GM12891 (cell line): ENCODE measurements around the gene CRAMP1.
A peak's percentile ranks its signal among the peaks of the same experiment; 100 is the strongest.
"Not testable (repeated sequence)": the region's sequence is repeated elsewhere in the genome, so short reads cannot be mapped to it uniquely, and the experiment has no call there.

Experiments used
- DNase-seq: peaks from one replicate; pipeline ENCODE4 v3.0.0; 2011; ENCODE audit warnings: low spot score; ENCODE audit not compliant: insufficient read length
- FAIRE-seq: peaks from 2 replicates; lab custom pipeline; 2011; peaks lifted over from hg19 to GRCh38; lab: Jason Lieb, UNC
- PAX5 ChIP-seq: IDR thresholded peaks from 2 replicates; pipeline ENCODE4 v1.6.1; 2011; ENCODE audit warnings: low read length, moderate library complexity, mild to moderate bottlenecking; ENCODE audit not compliant: insufficient read depth, severe bottlenecking
- POLR2A ChIP-seq: IDR thresholded peaks from 2 replicates; pipeline ENCODE4 v1.6.1; 2011; ENCODE audit warnings: low read depth, low read length, control low read depth
- POLR2AphosphoS5 ChIP-seq: IDR thresholded peaks from 2 replicates; pipeline ENCODE4 v1.6.1; 2011; ENCODE audit warnings: low read depth, low read length, control low read depth
- POU2F2 ChIP-seq: IDR thresholded peaks from 2 replicates; pipeline ENCODE4 v1.6.1; 2011; ENCODE audit warnings: low read depth, mild to moderate bottlenecking, control low read depth, low read length, moderate library complexity
- SPI1 ChIP-seq: IDR thresholded peaks from 2 replicates; pipeline ENCODE4 v1.6.1; 2011; ENCODE audit warnings: low read depth, low read length, control low read depth
- TAF1 ChIP-seq: IDR thresholded peaks from 2 replicates; pipeline ENCODE4 v1.6.1; 2011; ENCODE audit warnings: low read depth, low read length, control low read depth

Gene CRAMP1

DNA sequence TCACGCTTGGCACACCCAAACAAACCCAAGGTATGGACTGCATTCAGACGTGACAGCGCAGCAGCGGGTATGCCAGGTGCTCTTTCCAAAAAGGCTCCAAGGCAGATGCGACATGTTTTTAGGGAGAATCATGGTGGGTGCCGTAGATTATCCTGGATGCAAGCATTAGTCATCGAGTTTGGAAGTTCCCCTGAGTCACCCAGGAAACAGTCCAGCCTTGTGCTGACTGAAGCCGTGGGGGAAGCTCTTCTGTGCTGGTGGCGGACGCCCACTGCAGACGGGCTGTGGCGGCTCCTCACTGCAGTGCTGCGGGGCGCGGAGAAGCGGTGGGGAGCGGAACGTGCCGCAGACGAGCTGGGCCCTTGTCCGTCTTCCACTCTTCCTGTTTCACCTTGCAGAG is 79.8 kb downstream of the CRAMP1 start:
- DNase-seq, result no peak
- TF ChIP-seq POU2F2, result no peak
- TF ChIP-seq PAX5, result no peak
- TF ChIP-seq SPI1, result no peak
- TF ChIP-seq TAF1, result no peak
- TF ChIP-seq POLR2A, result no peak
- no peak for FAIRE-seq

DNA sequence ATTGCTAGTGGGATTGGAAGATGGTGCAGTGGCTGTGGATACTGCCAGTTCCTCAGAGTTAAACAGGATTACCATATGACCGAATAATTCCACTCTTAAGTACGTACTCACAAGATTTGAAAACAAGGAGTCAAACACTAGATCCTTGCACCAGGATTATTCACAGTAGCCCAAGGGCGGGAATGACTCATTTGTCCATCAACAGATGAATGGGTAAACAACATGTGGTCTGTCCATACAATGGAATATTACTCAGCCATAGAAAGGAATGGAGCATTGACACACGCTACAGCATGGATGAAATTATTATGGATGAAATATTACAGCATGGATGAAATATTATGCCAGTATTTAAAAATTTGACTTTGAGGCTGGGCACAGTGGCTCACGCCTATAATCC is 84.7 kb downstream of the CRAMP1 start:
- DNase-seq (no peak), FAIRE-seq (no peak)
- TF ChIP-seq TAF1, result no peak
- TF ChIP-seq POU2F2, result no peak
- no peak for TF ChIP-seq PAX5
- TF ChIP-seq POLR2A, result no peak
- no peak for TF ChIP-seq SPI1
- TF ChIP-seq POLR2AphosphoS5, result no peak

DNA sequence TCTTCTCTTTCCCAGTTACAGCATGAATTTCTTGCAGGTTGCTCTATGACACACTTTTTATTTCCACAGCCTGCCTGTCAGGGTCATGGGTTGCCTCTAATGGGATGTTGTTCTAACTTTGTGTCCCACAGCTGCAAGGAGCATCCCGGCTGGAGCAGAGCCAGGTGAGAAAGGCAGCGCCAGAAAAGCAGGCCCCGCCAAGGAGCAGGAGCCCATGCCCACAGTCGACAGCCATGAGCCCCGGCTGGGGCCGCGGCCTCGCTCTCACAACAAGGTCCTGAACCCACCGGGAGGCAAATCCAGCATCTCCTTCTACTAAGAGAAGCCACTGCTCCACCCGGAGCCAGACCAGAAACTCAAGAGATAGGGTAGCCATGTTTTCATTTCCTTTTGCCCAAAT is 86.5 kb downstream of the CRAMP1 start:
- no peak for DNase-seq
- TF ChIP-seq POLR2A (no peak), TAF1 (no peak), POU2F2 (no peak), POLR2AphosphoS5 (no peak), PAX5 (no peak), SPI1 (no peak)
- no peak for FAIRE-seq

- no peak for DNase-seq
- no peak for TF ChIP-seq PAX5
- no peak for TF ChIP-seq POLR2AphosphoS5
- no peak for TF ChIP-seq POLR2A
- no peak for TF ChIP-seq POU2F2
- TF ChIP-seq TAF1, result no peak
- TF ChIP-seq SPI1, result no peak
- no peak for FAIRE-seq
Measured at GRCh38 chr16:1700246-1700645, 88.1 kb downstream of the CRAMP1 start.

GRCh38 chr16:1701216-1701878 is 89.2 kb downstream of the CRAMP1 start:
- TF ChIP-seq TAF1 (no peak), SPI1 (no peak), POLR2AphosphoS5 (no peak), POU2F2 (no peak), POLR2A (no peak), PAX5 (no peak)
- DNase-seq (no peak), FAIRE-seq (no peak)

GRCh38 chr16:1705324-1705687 is 93.1 kb downstream of the CRAMP1 start:
- not testable (repeated sequence) for DNase-seq, FAIRE-seq

- no peak; the same call in 1 of the 2 replicates for TF ChIP-seq TAF1
- peak; percentile 92 for TF ChIP-seq POLR2A
- TF ChIP-seq POLR2AphosphoS5, result peak; percentile 88
- no peak for TF ChIP-seq SPI1
- no peak for TF ChIP-seq PAX5
- peak; percentile 65; the same call in 1 of the 2 replicates for TF ChIP-seq POU2F2
- FAIRE-seq, result peak; percentile 99
- DNase-seq, result peak; percentile 95
Measured at GRCh38 chr16:1705688-1706385, 93.7 kb downstream of the CRAMP1 start, which contains the start of gene MAPK8IP3. MAPK8IP3 (plus strand) TSS chr16:1706195; CDS start chr16:1706340, 145 bp downstream.

GRCh38 chr16:1706386-1707192 is 94.4 kb downstream of the CRAMP1 start:
- FAIRE-seq (peak; percentile 76), DNase-seq (peak; percentile 58)
- TF ChIP-seq SPI1 (no peak), POU2F2 (0 out of 2 replicates have a peak, but pooled peaks have one; percentile 31)

- DNase-seq (no peak), FAIRE-seq (peak; percentile 28)
- 0 out of 2 replicates have a peak, but pooled peaks have one; percentile 25 for TF ChIP-seq TAF1
- no peak for TF ChIP-seq POU2F2
- TF ChIP-seq PAX5, result no peak
Measured at GRCh38 chr16:1707193-1707790, 95.1 kb downstream of the CRAMP1 start.
